ENCODE results near the gene ARHGEF10L.

Gene ARHGEF10L

GRCh38 chr1:17520473-17521319 lies 18.8 kb upstream of the ARHGEF10L start:
- DNase-seq (ENCODE audit: low read depth in 2 of 2): no peak

GRCh38 chr1:17521946-17522612 lies 17.4 kb upstream of the ARHGEF10L start:
- no peak for DNase-seq (ENCODE audit: low read depth in 2 of 2)

GRCh38 chr1:17523321-17524041 lies 16.0 kb upstream of the ARHGEF10L start:
- no peak for DNase-seq (ENCODE audit: low read depth in 2 of 2)

- DNase-seq (ENCODE audit: low read depth in 2 of 2): no peak
These were observed 14.9 kb upstream of the ARHGEF10L start for GRCh38 chr1:17524645-17525044.

DNA sequence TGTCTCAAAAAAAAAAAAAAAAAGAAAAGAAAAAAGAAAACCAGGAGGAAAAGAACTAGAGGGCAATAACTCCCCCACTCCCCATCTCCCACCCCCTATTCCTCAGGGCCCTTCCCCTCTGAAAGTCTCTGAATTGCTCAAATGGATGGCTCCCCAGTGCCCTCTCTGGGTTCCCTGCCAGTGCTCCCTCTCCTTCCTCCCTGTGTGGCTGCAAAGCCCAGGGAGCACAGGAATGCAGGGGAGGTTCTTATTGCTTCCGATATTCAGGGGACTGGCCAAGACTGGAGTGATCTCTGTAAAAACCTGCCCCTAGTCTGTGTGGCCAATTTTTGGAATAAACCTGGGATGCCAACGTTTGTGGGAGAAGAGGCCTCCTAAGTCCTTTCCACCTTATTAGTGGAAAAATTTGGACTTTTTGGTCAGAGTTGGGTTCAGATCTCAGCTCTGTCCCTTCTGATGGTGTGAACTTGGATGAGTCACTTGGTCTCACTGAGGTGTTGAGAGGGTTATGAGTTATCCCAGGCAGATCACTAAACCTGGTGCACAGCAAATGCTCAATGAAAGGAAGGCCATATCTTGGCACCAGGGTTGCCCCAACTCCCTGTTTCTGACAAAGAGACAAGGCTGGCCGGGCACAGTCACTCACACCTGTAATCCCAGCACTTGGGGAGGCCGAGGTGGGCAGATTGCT lies 13.4 kb upstream of the ARHGEF10L start:
- DNase-seq (ENCODE audit: low read depth in 2 of 2): no peak

DNA sequence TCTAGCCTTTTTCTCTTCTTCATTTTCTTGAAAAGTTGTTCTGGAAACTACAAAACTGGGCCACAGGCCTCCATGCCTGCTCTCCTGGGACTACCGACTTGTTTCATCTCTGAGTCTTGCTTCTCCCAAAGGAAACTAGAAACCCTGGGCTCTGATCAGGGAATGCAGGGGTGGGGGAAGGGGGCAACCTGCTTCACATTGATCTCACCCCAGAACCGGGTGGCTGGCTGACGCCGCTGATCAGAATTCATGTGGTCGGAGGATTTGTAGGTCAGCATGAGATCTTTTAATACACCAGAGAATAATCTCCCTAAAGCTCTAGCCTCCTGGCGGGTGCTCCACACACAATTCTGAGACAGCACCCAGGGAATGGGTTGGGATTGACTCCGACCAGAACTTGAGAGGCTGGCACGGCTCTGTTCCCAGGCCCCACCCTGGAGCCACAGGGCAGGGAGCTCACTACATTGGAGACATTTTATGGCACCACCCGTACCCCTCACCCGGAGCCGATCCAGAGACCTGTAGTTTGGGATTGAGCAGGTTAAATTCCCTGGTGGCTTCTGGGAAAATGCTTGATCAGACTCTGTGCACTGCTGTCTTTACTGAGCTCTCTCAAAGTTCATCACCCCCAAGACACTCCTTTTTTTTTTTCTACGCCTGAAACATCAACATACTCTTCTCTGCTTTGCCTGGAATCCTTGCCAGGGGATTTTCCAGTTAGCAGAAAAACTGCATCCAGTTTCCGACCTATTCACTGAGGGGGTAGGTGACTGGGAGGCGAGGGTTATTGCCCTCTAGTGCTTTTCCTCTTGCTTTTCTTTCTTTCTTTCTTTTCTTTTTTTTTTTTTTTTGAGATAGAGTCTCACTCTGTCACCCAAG lies 12.2 kb upstream of the ARHGEF10L start:
- DNase-seq (ENCODE audit: low read depth in 2 of 2): no peak

GRCh38 chr1:17529381-17529780 lies 10.1 kb upstream of the ARHGEF10L start:
- DNase-seq (ENCODE audit: low read depth in 2 of 2): no peak

- DNase-seq (ENCODE audit: low read depth in 2 of 2): no peak
These were observed 8.2 kb upstream of the ARHGEF10L start for GRCh38 chr1:17531343-17531681.

DNA sequence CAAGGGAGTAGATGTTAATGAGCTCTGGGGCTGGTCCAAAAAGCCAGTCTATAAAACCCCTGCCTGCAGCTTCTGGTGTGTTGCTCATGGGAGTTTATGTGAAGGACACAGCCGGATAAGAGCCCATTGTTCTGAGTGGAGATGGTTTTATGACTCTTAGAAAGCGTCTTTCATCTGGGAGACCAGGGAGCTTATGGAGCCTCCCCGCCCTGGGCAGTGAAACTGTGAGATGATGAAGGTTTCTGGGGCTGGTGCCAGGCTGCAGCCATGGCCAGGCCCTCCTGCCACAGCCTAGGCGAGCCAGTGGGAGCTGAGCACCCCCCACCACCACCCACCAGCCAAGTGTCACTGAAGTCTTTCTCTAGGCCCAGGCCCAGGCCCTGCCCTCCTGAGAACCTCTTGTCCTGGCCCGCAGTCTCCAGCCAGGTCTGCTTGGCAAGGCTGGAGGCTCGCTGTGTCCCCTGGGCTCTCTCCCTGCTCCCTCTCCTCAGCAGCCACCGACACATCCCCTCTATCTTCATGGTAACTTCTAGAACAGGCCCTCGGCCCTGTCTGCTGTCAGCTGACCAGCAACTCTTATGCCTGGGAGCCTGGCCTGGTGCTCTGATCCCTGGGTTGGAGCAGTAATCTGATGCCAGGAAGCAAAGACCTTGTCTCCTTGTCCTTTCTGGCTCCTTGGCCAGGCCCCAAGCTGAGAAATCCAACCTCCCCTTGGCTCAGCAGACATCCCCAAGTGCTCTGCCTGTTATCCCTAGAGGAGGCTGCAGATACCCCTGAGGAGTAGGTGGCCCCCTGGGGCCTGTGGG lies 7.6 kb upstream of the ARHGEF10L start:
- no peak for DNase-seq (ENCODE audit: low read depth in 2 of 2)

DNA sequence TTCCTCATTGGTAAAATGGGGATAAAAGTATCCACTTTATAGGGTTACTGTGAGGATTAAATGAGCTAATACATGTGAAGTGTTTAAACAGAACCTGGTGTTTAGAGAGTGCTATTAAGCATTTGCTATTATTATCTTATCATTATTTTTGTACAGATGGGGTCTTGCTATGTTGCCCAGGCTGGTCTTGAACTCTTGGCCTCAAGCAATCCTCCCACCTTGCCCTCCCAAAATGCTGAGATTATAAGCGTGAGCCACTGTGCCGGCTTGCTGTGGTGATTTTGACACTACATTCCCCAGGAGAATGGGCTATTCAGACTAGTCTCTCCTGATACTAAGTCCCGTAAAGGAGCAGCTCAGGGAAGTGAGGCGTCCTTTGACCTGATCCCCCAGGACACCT lies 6.3 kb upstream of the ARHGEF10L start:
- no peak for DNase-seq (ENCODE audit: low read depth in 2 of 2)

DNA sequence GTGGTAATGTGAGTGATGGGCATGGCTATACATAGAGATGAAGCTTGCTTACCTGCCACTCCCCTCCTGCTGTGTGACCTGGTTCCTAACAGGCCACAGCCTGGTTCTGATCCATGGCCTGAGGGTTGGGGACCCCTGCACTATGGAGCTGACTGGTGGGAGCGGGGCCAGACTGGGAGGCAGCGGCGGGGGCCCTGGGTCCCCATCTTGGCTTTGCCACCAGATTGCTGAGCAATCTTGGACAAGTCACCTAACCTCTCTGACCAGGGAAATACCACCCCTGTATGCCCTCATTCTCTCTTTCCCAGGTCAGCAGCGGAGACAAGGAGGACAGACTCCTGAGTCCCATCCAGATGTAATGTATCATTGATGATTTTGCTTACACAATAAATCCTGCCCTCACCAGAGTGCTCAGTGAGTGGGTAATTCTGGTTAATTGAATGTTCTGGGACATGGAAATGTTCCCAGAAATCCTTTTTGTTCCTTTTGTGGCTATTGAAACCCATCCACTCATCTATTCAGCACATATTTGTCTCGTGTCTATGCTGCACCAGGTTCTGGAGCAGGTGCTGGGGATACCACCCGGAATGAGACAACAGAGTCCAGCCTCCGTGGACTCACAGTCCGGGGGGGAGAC lies 4.1 kb upstream of the ARHGEF10L start:
- no peak for DNase-seq (ENCODE audit: low read depth in 2 of 2)

DNA sequence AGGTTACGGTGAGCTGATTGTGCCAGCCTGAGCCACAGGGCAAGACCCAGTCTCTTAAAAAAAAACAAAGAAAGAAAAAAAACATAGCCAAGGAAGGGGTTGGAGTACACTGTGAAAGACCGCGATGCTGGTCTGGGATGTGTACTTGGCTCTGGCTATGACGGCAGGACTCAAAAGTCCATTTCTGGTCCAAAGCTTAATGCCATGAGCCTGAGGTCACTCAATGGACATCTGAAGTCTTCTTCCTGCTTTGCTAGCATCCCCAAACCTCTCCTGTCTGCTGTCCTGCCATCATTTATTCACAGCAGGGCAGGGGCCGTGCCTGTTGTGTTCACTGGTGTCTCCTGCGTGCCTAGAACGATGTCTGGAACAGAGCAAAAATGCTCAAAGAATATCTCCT lies 1.5 kb upstream of the ARHGEF10L start:
- no peak for DNase-seq (ENCODE audit: low read depth in 2 of 2)

DNA sequence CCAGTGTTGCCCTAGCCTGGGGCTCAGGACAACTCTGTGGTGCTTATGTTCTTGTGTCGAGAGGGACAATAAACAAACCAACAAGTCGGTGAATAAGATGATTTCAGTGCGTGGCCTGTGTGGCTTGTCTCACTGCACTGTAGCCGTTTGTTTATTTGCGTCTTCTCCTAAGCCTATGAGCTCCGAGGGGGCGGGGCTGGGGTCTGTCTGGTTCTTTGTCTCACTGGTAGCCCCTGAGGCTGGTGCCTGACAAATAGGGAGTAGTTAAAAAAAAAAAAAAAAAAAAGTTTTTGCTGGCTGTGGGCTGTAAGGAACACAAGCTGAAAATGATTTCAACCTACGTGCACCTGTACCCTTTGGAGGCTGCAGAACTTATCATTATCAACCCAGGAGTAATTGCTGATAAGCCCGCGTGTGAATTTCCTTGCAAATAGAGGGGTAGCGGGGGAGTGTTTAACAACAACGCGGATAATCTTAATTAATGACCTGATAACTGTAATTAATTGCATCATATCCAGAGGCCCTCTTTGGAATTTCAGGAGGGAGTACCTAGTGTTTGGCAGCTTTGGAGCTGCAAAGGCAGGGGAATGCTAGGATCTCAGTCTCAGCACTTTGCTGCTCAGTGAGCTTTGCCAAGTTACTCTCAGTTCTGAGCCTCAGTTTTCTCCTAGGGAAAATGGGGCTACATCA lies 925 bp upstream of the ARHGEF10L start:
- no peak for DNase-seq (ENCODE audit: low read depth in 2 of 2)

GRCh38 chr1:17539118-17539476 lies 401 bp upstream of the ARHGEF10L start:
- no peak for DNase-seq (ENCODE audit: low read depth in 2 of 2)

GRCh38 chr1:17540255-17541001 lies 930 bp downstream of the ARHGEF10L start:
- no peak for DNase-seq (ENCODE audit: low read depth in 2 of 2)

DNA sequence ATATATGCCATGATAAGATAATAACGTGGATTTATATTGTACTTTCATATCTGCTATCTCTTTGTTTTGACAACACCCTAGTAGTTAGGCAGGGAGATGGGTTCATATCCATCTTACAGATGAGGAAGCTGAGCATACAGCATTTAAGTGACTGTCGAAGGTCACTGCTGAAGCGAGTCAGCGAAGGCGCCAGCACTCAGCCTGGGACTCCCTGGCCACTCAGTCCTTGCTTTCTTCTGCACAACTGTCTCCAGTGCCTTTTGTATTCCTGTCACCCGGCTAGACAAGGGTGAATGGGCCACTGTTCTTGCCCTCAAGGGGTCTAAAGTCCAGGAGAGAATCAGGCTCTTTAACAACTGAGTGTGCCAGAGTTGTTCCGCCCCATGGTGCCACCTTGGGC lies 3.1 kb downstream of the ARHGEF10L start:
- no peak for DNase-seq (ENCODE audit: low read depth in 2 of 2)

DNA sequence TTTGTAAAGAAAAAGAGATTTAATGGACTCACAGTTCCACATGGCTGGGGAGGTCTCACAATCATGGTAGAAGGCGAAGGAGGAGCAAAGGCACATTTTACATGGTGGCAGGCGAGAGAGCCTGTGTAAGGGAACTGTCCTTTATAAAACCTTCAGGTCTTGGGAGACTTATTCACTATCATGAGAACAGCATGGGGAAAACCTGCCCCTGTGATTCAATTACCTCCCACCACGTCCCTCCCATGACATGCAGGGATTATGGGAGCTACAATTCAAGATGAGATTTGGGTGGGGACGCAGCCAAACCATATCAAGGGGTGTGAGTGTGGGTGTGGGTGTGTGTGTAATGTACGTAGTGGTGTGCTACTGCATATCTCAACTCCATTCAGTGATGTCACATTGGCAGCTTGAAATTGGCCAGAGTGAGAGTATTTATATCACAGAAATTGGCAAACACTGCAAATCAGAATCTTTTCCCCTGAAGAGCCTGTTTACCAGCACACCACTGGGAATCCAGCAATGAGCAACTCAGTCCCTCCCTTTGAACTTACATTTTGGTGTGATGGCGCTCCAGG lies 5.4 kb downstream of the ARHGEF10L start:
- no peak for DNase-seq (ENCODE audit: low read depth in 2 of 2)

DNA sequence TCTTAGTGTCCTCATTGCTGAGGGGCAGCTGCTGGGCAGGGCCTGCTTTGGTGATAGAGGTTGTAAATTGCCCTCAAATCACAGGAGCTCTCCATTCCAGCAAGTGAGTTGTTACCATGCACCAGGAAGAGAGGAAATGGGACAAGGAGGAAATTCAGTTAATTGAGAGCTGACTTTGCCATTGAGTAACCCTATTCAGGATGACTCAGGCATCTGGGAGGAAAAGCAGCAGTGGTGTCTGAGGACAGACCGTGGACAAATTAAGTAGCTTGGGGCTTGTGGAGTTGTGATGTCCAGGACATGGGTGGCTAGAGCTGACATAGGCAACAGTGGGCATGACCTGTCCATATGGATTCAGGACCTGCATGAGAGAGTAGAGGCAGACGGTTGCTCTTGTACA lies 5.9 kb downstream of the ARHGEF10L start:
- no peak for DNase-seq (ENCODE audit: low read depth in 2 of 2)
